NCI-H510A (cell line): Measurements from ENCODE around the gene PHF19.
A peak's percentile ranks its signal among the peaks of the same experiment; 100 is the strongest.

Source experiments
- DNase-seq: peaks from one replicate; lab custom pipeline; 2025; lab: John Stamatoyannopoulos, UW

The PHF19 gene

DNA sequence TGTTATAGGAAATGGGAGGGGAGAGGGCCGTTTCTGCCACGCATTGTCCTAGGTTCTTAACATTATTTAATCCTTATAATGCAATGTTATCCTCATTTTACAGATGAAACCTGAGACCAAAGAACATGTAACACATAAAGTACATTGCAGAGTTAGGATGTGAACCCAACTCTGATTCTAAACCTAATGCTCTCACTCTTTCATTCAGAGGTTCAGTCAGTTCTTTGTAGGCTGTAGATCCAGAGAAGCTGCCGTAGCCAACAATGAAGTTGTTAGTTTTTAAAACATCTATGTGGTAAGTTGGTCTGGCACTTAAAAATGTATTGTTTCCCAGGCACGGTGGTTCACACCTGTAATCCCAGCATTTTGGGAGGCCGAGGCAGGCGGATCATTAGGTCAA lies 23.8 kb downstream of the PHF19 start:
- no peak for DNase-seq

GRCh38 chr9:120852240-120853010 lies 24.6 kb downstream of the PHF19 start:
- DNase-seq, result no peak

- DNase-seq, result no peak
Measured at GRCh38 chr9:120851449-120851848, 25.5 kb downstream of the PHF19 start.

GRCh38 chr9:120850315-120850714 lies 26.7 kb downstream of the PHF19 start:
- DNase-seq, result no peak

- DNase-seq, result no peak
Measured at GRCh38 chr9:120846906-120847305, 30.1 kb downstream of the PHF19 start.

DNA sequence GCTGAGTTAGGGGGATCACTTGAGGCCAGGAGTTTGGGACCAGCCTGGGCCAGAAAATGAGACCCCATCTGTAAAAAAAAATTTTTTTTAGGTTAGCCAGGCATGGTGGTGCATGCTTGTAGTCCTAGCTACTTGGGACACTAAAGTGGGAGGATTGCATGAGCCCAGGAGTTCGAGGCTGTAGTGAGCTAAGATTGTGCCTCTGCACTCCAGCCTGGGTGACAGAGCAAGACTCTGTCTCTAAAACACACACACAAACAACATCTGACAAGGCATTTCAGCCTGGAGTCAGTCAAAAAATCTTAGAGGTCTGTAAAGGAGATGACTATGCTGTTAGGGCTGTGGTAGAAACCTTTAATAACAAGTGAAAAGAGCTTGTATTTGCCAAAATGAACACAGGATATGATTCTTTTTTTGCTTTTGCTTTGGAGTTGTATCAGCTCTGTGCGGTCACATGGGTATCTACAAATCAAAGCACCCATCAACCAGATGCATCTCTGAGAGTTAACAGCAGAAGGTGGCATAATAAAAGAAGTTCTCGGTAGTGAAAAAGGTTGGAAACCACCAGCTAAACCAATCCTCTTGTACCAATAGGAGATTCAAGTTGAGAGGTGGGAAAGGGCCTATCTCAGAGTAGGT lies 30.6 kb downstream of the PHF19 start:
- DNase-seq, result no peak

DNA sequence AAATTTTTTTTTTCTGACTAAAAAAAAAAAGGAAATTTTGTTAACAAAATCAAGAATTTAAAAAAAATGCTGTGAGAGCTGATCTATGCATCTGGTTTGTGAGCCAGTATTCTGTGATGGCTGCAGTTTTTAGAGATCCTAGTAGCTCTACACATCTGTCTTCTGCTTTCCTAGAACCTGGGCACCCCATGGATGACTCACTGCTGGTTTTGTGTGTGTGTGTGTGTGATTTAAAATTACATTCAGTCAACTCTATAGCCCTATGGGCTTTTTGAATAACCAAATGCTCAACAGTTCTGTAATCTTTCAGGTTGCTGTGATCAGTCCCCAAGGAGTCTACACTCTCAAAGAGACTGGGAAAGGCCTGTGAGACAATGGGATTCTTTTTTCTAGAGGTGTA lies 31.7 kb downstream of the PHF19 start:
- no peak for DNase-seq

DNA sequence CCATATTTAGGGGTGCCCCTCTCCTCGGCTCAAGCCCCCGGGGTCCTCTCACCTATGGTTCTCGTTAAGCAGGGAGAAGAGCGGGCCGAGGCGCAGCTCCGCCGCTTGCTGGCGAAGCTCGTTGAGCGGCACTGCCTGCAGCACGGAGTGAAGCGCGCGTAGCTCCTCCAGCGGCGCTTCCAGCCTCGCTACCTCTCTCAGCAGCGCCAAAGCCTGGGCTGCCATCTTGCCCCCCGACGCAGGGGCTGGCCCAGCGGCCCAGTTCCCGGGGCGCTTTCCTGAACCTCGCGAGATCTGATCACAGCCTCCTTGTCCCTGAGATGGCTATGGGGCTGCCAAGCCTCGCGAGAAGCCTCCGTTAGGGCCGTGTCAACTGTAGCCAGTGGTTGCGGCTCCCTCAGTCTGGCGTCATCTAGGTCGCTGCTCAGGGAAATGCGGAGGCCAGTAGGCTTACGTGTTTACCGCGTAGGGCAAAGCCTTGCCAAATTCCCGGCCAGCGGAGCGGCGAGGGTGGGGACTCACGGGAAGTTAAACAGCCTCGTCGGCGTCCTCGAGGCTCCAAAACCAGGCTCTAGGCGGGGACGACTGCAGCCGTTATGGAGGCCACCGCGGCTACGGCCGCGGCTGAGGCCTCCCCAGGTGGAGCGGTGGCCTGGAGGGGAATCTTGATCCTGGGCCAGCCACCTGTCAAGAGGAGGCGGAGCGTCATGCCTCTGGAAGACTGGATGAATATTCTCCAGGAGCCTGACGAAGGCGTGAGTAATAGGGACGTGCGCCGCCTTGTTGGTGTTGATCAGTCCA lies 34.1 kb downstream of the PHF19 start, which contains the start of gene PSMD5:
PSMD5 (minus strand) TSS at position 238 of the 801 bp plus-strand sequence; CDS start at position 225, 13 bp downstream.
- peak; percentile 98 for DNase-seq

DNA sequence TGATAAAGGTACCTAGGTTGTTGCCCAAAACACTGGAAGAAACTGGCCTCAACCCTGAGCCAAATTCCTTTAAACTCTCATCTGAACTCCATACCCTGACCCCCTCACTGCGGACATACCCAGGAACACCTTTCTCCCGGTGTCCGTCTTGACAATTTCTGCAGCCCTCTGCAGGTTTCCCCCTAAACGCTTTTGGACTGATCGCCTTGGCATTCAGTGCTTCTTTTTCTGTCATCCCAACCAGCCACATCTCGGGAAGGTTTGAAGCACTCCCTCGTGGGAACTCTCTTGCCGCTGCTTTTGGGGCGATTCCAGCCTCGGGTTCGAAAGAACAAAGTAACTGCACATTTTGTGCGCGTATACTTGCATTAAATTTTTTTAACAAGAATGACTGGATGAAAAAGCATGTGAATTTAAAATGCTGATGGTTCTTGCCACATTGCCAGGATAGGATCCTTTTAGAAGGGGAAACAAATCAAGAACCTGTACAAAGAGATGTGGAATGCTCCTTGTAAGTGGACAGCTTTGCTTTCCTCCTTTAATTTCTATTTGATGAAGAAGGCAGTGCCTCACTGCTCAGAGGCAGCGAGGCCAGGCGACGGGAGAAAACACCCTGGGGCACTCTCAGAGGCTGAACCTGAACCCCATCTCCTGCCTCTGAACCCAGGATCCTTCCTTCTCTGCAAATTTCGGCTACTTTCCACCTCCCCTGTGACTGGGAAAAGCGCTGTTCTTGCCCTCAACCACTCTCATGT lies 34.9 kb downstream of the PHF19 start:
- no peak for DNase-seq

DNA sequence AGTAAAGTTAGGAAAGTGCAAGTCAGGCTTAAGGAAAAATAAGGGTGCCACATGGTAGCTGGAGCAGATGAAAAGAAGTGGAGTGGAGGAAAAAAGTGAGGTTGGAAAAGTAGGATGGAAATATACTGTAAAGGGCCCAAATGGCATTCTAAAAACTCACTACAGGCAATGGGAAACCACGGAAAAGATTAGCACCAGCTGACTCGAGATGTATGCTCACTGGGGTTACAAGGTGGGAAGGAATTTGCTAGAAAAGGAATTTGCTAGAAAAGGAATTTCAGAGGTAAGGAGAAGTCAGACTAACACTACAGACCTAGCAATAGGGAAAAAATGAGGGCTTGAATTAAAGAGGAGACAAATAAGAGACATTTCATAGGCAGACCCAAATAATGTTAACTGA lies 37.8 kb downstream of the PHF19 start:
- DNase-seq, result no peak

- no peak for DNase-seq
Measured at GRCh38 chr9:120837921-120838320, 39.1 kb downstream of the PHF19 start.

DNA sequence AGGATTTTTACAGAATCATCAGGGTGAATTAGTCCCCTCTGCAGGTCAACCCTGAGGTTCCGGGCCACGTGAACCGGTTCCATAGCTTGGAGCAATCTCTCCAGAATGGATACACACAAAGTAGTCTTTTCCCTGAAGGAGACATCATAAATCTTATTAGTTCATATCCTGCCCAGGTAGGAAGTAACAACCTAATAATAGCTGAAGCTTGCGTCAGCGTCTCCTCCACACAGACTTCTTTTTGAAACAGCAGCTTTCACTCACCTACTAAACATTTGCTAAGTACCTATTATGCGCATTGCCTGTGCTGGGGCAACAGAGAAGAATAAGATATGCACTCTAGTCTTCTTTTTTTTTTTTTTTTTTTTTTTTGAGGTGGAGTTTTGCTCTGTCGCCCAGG lies 43.7 kb downstream of the PHF19 start:
- DNase-seq, result no peak

GRCh38 chr9:120832807-120833206 lies 44.2 kb downstream of the PHF19 start:
- no peak for DNase-seq

- DNase-seq, result no peak
Measured at GRCh38 chr9:120830865-120831264, 46.1 kb downstream of the PHF19 start.

DNA sequence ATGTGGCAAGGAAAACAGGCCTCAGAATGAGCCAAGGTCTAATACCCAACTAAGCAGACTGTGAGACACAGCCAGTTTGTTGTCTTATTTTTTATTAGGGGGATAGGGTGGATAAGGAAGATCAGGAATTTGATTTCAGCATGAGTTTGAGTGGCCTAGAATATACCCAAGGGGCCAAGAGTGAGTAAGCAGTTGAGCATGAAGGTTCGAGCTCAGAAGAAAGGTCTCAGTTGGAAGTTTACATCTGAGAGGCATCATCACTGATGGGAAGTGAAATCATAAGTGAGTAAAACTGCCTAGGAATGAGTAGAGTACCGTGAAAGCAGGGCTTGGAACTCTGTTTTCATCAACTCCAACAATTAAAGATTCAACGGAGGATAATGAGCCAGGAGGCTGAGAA lies 46.8 kb downstream of the PHF19 start:
- no peak for DNase-seq

GRCh38 chr9:120829650-120830049 lies 47.3 kb downstream of the PHF19 start:
- DNase-seq, result no peak

- DNase-seq, result no peak
Measured at GRCh38 chr9:120820095-120820494, 56.9 kb downstream of the PHF19 start.

DNA sequence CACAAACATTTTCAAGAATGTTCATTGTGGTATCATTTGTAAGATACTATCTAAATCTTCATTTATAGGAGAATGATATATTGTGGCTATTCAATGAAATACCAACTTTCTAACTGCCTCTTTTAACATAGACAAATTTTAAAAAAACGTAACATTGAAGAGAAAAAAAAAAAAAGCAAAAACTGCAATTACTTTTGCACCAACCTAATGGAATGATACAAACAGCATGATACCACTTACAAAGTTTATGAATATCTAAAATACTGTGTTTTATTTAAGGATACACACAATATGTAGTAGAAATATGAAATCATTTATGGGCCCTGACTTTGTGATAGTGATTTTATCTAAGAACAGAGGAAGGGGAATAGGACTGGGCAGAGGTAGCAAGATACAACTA lies 58.4 kb downstream of the PHF19 start:
- no peak for DNase-seq

DNA sequence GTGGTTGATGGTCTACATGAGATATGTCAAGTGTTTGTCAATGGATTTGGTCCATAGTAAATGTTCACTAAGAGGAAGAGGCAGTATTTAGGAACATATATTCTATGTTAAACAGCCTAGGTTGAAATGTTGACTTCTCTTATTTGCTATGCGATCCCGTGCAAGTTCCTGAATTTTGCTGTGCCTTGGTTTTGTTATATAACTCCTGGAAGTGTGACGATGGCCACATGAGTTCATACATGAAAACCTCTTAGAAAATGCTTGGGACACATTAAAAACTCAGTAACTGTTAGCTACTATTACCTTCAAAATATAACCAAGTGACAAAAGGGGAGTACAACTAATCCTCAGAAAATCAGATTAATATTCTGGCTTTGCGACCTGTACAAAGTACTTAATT lies 61.9 kb downstream of the PHF19 start:
- DNase-seq, result no peak

DNA sequence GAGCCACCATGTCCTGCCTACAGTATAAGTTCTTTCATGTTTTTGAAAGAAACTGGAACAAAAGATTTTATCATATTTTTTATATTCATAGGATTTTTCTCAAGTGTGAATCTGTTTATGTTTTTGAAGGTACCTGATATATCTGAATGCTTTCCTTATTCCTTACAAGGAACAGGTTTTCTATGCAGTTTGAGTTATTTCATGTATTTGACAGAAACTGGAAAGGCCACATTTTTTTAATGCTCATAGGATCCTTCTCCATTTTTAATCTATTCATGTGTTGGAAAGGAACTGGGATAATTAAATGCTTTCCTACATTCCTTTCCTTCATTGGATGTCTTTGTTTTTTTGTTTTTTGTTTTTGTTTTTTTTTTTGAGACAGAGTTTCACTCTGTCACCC lies 68.1 kb downstream of the PHF19 start:
- DNase-seq, result no peak

DNA sequence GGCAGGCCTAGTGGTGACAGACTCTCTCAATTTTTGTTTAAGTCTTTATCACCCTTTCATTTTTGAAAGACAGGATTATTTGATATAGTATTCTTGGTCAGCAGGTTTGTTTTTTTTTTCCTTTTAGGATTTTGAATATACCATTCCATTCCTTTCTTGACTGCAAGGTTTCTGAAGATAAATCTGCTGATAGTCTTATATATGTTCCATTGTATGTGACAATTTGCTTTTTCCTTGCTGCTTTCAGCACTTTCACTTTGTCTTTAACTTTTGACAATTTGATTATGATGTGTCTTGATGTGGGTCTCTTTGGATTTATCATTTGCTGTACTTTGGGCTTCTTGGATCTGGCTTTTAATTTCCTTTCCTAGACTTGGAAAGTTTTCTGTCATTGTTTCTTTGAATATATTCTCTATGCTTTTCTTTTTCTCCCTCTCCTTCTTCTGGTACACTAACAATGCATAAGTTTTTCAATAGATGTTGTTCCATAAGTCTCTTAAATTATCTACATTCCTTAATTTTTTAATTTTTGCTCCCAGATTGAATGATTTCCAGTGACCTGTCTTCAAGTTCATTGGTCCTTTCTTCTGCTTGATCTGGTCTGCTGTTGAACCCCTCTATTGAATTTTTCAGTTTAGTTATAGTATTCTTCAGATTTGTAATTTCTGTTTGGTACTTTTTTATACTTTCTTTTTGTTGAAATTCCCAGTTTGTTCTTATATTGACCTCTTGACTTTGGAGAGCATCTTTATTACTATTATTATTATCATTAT lies 69.2 kb downstream of the PHF19 start:
- DNase-seq, result no peak
